Activated T-cell treated with anti-CD3 and anti-CD28 coated beads, Interleukin-2, amount 50 U/mL, for 1 hour (primary cell): Measurements from ENCODE around the gene CTNNA2.

Experiments used
- DNase-seq: peaks from one replicate; pipeline ENCODE4 v3.0.0-alpha.2; 2020

Gene CTNNA2

GRCh38 chr2:80363330-80363729 lies 850.5 kb downstream of the CTNNA2 start:
- no peak for DNase-seq

GRCh38 chr2:80363791-80364349 lies 851.0 kb downstream of the CTNNA2 start:
- DNase-seq: no peak

- DNase-seq: no peak
Observed at GRCh38 chr2:80364524-80365212, 851.8 kb downstream of the CTNNA2 start.

GRCh38 chr2:80365762-80366161 lies 852.9 kb downstream of the CTNNA2 start:
- no peak for DNase-seq

- DNase-seq: no peak
Observed at GRCh38 chr2:80370375-80371009, 857.6 kb downstream of the CTNNA2 start.

- no peak for DNase-seq
Observed at GRCh38 chr2:80374105-80374504, 861.3 kb downstream of the CTNNA2 start.

DNA sequence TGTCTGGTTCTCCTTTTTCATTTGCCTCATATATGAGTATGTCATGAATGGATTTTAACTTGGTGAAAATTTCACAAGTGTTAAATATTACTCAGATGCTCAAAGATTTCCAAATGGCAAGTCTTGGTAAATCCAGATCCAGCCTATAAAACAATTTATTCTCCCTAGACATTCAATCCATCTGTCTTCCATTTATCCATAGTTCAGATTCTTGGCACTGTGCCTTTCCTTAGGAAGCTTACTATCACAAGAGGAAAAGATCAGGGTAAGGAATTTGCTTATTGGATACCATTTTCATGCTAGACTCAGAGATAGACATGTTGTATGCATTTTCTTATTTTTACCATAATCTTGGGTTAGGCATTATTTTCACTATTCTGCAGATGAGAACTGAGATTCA lies 864.2 kb downstream of the CTNNA2 start:
- DNase-seq: no peak

DNA sequence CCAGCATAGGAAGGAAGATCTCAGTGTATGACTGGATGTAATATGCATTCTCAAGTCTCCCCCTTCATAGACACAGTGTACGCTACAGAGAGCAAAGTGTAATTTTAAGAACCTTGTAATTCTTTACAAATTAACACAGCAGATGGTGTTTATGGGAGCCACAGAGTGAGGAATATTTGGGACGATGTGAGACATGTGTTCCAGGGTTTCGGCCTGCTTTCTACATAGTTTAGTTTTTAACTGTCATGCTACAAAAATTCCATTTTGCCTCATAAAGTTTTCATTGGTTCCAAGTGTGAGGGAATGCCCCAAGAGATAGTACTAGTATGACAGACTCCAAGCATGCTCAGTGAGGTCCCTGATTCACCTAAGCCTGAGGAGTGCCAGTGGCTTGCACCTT lies 867.9 kb downstream of the CTNNA2 start:
- no peak for DNase-seq

- no peak for DNase-seq
Observed at GRCh38 chr2:80381666-80382065, 868.8 kb downstream of the CTNNA2 start.

- DNase-seq: no peak
Observed at GRCh38 chr2:80392441-80392840, 879.6 kb downstream of the CTNNA2 start.

GRCh38 chr2:80393991-80394390 lies 881.1 kb downstream of the CTNNA2 start:
- DNase-seq: no peak

GRCh38 chr2:80395251-80395650 lies 882.4 kb downstream of the CTNNA2 start:
- no peak for DNase-seq

GRCh38 chr2:80396276-80396675 lies 883.4 kb downstream of the CTNNA2 start:
- no peak for DNase-seq

- DNase-seq: no peak
Observed at GRCh38 chr2:80403081-80403480, 890.2 kb downstream of the CTNNA2 start.

GRCh38 chr2:80407377-80407776 lies 894.5 kb downstream of the CTNNA2 start:
- DNase-seq: no peak

DNA sequence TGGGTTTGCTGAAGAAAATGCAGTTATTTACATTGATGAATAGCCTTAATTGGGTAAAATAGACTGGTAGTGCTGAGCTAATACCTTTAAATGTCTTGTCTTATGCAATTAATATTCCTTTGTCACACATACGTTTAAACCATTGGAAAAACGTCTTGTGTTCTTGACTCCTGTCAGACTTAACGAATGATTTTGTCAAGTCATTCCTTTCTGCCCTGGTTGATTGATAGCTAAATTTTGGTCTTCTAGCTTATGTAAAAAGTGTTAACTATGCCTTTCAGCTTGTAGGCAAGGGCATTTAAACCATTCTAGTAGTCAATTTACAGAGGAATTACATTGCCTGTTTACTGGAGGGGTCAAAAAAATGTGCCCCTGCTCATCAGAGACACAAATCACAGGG lies 897.5 kb downstream of the CTNNA2 start:
- DNase-seq: no peak

GRCh38 chr2:80413136-80413535 lies 900.3 kb downstream of the CTNNA2 start:
- DNase-seq: no peak

- DNase-seq: no peak
Observed at GRCh38 chr2:80417737-80418136, 904.9 kb downstream of the CTNNA2 start.

- no peak for DNase-seq
Observed at GRCh38 chr2:80420530-80421208, 907.8 kb downstream of the CTNNA2 start.

DNA sequence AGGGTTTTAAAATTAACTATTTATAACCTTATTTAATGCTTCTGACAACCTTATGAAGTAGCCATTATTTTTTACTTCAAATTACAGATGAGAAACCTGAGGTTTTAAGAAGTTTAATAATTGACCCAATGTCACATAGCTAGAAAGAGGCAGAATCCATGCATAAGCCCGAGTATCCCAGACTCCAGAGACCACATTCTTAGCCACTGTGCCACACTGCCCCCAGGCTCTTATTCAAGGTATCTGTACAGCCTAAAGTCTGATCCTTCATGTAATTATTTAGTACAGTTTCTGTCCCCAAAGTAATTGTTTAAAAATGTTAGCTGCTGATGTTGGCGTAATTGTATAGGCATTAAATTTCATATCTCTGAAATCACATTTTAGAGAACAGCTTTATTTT lies 916.4 kb downstream of the CTNNA2 start:
- DNase-seq: no peak

- DNase-seq: no peak
Observed at GRCh38 chr2:80437959-80438358, 925.1 kb downstream of the CTNNA2 start.

DNA sequence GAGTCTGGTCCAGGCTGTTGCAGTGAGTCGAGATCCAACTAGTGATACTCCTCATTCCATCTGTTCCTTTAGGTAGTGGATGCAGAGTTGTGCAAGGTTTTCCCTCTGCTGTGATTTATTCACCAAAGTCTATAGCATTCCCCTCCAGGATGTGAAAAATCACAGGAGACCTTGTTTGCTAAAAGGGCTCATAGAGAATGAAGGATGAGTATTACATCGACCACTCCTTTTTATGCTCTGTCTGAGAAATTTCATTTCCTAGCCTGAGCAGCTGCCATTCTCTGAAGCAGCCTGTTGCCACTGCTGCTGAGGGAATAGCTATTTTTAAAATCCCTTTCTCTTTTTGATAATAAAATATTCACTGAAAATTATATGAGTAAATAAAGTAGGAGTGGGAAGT lies 925.8 kb downstream of the CTNNA2 start:
- DNase-seq: no peak

DNA sequence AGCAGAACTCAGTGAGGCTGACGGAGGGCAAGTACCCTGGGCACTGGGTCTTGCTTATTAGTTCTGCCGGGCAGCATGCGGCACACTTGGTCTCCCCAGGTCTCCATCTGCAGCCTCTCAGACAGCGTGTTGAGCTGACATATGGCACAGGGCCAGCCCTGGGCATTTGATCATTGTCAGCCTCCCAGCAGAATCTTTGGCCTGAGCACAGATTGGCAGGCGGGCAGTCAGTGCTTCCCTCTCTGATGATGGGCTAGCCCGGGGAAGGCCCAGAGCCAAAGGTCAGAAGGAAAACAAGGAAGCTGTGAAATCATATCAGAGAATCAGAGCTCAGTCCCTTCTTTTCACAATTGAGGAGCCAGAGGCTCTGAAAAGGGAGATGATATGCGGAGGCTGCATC lies 941.8 kb downstream of the CTNNA2 start:
- no peak for DNase-seq

GRCh38 chr2:80459028-80459427 lies 946.2 kb downstream of the CTNNA2 start:
- DNase-seq: no peak
